PC-3 (cell line): ENCODE data around the gene NCL. TPM values are rescaled to one million over a fixed set of nuclear protein-coding genes. Genes with fewer than 3 reads are reported as not detected.

ENCODE experiments used
- ATAC-seq: fragments of 200-7000 bp; cut with Tn5 transposase; 2 replicates; pipeline ENCODE4 v1.9.1; 2020; ENCODE audit warnings: mild to moderate bottlenecking, moderate library complexity
- BruUV-seq: library from RNA; stranded (reverse); fragments of 400-500 nt; replicated peaks from 2 replicates; lab custom pipeline; 2021; lab: Mats Ljungman, UMichigan
- CTCF ChIA-PET: fragments of 300-600 bp; sonication (Branson Sonifier 250); formaldehyde crosslinking; loops from one replicate; lab custom pipeline; 2022; ENCODE audit warnings: antibody characterized with exemption; lab: Charles Lee
- POLR2A ChIA-PET: fragments of 300-600 bp; sonication (Branson Sonifier 250); formaldehyde crosslinking; loops from one replicate; lab custom pipeline; 2022; ENCODE audit warnings: antibody characterized with exemption; ENCODE audit not compliant: unreplicated experiment; lab: Charles Lee
- DNase-seq: peaks from one replicate; pipeline ENCODE4 v3.0.0-alpha.2; 2015
- H2AFZ ChIP-seq: fragments of 300-600 bp; sonication (generic); 2 replicates; pipeline ENCODE4 v1.6.0; 2016; ENCODE audit warnings: antibody characterized with exemption, low read length
- H3F3A ChIP-seq: fragments of 300-600 bp; sonication (generic); one replicate; pipeline ENCODE4 v1.6.0; 2017; ENCODE audit warnings: antibody characterized with exemption, low read length, control low read depth, mild to moderate bottlenecking; ENCODE audit not compliant: unreplicated experiment
- H3K27ac ChIP-seq: fragments of 300-600 bp; sonication (generic); 2 replicates; pipeline ENCODE4 v1.5.1; 2016; ENCODE audit warnings: mild to moderate bottlenecking, low read length
- H3K27me3 ChIP-seq: fragments of 300-600 bp; sonication (generic); 2 replicates; pipeline ENCODE4 v1.6.1; 2016; ENCODE audit warnings: low read length, mixed read lengths
- H3K36me3 ChIP-seq: fragments of 300-600 bp; sonication (generic); 2 replicates; pipeline ENCODE4 v1.6.1; 2016; ENCODE audit warnings: low read depth, mixed run types, low read length, mixed read lengths
- H3K4me1 ChIP-seq: fragments of 300-600 bp; sonication (generic); 2 replicates; pipeline ENCODE4 v1.5.1; 2016; ENCODE audit warnings: low read length; ENCODE audit not compliant: insufficient read depth
- H3K4me2 ChIP-seq: fragments of 300-600 bp; sonication (generic); 2 replicates; pipeline ENCODE4 v1.6.0; 2016; ENCODE audit warnings: low read length
- H3K4me3 ChIP-seq: fragments of 300-600 bp; sonication (generic); 2 replicates; pipeline ENCODE4 v1.5.1; 2016; ENCODE audit warnings: mild to moderate bottlenecking, low read length, mixed read lengths
- H3K79me2 ChIP-seq: fragments of 300-600 bp; sonication (generic); 2 replicates; pipeline ENCODE4 v1.6.1; 2017; ENCODE audit warnings: low read length, mixed read lengths
- H3K9ac ChIP-seq: fragments of 300-600 bp; sonication (generic); 2 replicates; pipeline ENCODE4 v1.6.0; 2016; ENCODE audit warnings: mild to moderate bottlenecking, low read length
- H3K9me2 ChIP-seq: fragments of 300-600 bp; sonication (generic); replicated peaks from 2 replicates; pipeline ENCODE4 v1.6.1; 2016; ENCODE audit warnings: mixed run types, low read length, mixed read lengths
- H3K9me3 ChIP-seq: fragments of 300-600 bp; sonication (generic); 2 replicates; pipeline ENCODE4 v1.6.1; 2016; ENCODE audit warnings: low read length, mixed read lengths
- H4K20me1 ChIP-seq: fragments of 300-600 bp; sonication (generic); 2 replicates; pipeline ENCODE4 v1.6.1; 2016; ENCODE audit warnings: low read length, mixed read lengths
- CTCF ChIP-seq: fragments of 300-600 bp; sonication (generic); conservative IDR thresholded peaks from 2 replicates; pipeline ENCODE4 v1.5.1; 2017; ENCODE audit warnings: antibody characterized with exemption, low read depth, mild to moderate bottlenecking, low read length
- EZH2 ChIP-seq: fragments of 300-600 bp; sonication (generic); IDR thresholded peaks from one replicate; pipeline ENCODE4 v1.6.1; 2017; ENCODE audit warnings: antibody characterized with exemption, mild to moderate bottlenecking, low read length; ENCODE audit not compliant: unreplicated experiment
- EZH2phosphoT487 ChIP-seq: fragments of 300-600 bp; sonication (generic); IDR thresholded peaks from 2 replicates; pipeline ENCODE4 v1.6.1; 2018; ENCODE audit warnings: mild to moderate bottlenecking, antibody characterized with exemption, low read length, borderline replicate concordance
- intact Hi-C: fragments of 100-400 bp; cut with micrococcal nuclease; formaldehyde crosslinking; loops from 2 replicates; pipeline ENCODE4 v1.9.0; 2023
- total RNA-seq: library from RNA; depleted of rRNA; stranded (reverse); fragments of >200 nt; gene quantifications from 2 replicates; pipeline ENCODE4 v1.2.3, GENCODE V29; 2014

The NCL gene
- total RNA-seq, 1 experiment from 2014 or later = 430 TPM

GRCh38 chr2:231418820-231419640 lies 45.3 kb downstream of the NCL start:
- CTCF ChIA-PET = no interaction called here

DNA sequence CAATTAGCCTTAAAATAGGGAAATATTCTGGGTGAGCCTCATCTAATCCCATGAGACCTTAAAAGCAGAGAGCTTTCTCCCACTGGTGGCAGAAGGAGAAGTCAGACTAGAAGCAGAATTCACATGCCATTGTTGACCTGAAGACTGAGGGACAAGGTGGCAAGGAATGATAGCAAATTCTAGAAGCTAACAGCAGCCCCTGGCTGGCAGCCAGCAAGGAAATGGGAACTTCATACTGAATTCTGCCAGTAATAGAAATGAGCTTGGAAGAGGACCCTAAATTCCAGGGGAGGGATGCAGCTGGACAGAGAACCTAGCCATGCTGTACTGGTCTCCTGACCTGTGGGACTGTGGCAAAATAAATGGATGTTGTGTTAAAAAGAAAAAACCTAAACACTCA lies 49.3 kb downstream of the NCL start:
- POLR2A ChIA-PET = no interaction called here
- Histone ChIP-seq H3K27ac (no peak overlapping the region), H3K4me2 (no peak overlapping the region), H4K20me1 (no peaks in the 10 kb centered on the region), H3K9ac (no peak overlapping the region), H3K9me2 (no peaks in the 10 kb centered on the region), H3K4me1 (peaks cover 13% of the 10 kb centered on the region), H3K9me3 (no peaks in the 10 kb centered on the region), H3K36me3 (no peaks in the 10 kb centered on the region), H3K27me3 (no peaks in the 10 kb centered on the region), H3K79me2 (no peaks in the 10 kb centered on the region), H2AFZ (no peak overlapping the region), H3K4me3 (no peak overlapping the region), H3F3A (no peaks in the 10 kb centered on the region)
- CTCF ChIA-PET = no interaction called here
- TF ChIP-seq CTCF = no peak
- TF ChIP-seq EZH2 = no peak
- no peak for TF ChIP-seq EZH2phosphoT487
- BruUV-seq = no TSS peak
- no peak for ATAC-seq
- no peak for DNase-seq
- intact Hi-C loops = no loop called here

More at GRCh38 chr2:231418820-231419640, 45.3 kb downstream of the NCL start:
- DNase-seq = no peak
- no peaks in the 10 kb centered on the region for H4K20me1 ChIP-seq
- H3K9me3 ChIP-seq = no peaks in the 10 kb centered on the region
- no peaks in the 10 kb centered on the region for H3K4me1 ChIP-seq
- no peaks in the 10 kb centered on the region for H3F3A ChIP-seq
- no peak for ATAC-seq
- H3K4me3 ChIP-seq = no peak overlapping the region
- no peaks in the 10 kb centered on the region for H3K27me3 ChIP-seq
- no peak overlapping the region for H2AFZ ChIP-seq
- H3K9me2 ChIP-seq = no peaks in the 10 kb centered on the region
- H3K27ac ChIP-seq = no peak overlapping the region
- TF ChIP-seq CTCF = no peak
- no peak for TF ChIP-seq EZH2phosphoT487
- no peak for TF ChIP-seq EZH2
- no peak overlapping the region for H3K4me2 ChIP-seq
- no peak overlapping the region for H3K9ac ChIP-seq
- no peaks in the 10 kb centered on the region for H3K79me2 ChIP-seq
- BruUV-seq = no TSS peak
- H3K36me3 ChIP-seq = no peaks in the 10 kb centered on the region
- POLR2A ChIA-PET = no interaction called here
- intact Hi-C loops = no loop called here

DNA sequence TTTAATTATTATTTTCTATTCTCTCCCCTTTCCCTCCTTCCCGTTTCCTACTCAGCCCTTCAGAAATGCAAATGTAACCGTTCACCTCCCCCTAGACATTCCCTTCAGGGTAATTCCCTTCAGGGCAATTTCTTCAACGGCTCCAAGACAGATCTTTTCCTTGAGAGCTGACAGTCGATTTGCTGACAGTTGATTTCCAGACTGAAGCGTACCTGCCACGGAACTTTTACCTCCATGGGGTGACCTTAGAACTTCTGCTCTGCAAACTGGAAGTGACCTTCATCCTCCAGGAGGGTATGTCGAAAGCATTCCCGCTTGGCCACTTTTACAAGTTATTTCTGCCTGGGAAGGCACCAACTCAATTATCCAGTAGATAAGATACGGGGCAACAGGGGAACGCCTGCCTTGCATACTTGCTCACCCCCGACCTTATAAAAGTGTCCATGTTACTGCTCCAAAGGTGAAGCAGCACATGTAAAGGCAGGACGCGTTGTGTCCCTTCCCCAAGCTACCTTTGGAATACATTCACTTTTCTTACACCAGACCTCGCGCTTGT lies 50.3 kb downstream of the NCL start:
- H3K27ac ChIP-seq = no peak overlapping the region
- H3F3A ChIP-seq = no peaks in the 10 kb centered on the region
- DNase-seq (no peak), ATAC-seq (no peak)
- no peaks in the 10 kb centered on the region for H3K9me2 ChIP-seq
- H3K4me3 ChIP-seq = no peak overlapping the region
- no peaks in the 10 kb centered on the region for H3K27me3 ChIP-seq
- H3K79me2 ChIP-seq = no peaks in the 10 kb centered on the region
- intact Hi-C loops = no loop called here
- TF ChIP-seq CTCF (no peak), EZH2phosphoT487 (no peak)
- ChIA-PET CTCF (no interaction called here), POLR2A (no interaction called here)
- H4K20me1 ChIP-seq = no peaks in the 10 kb centered on the region
- H2AFZ ChIP-seq = no peak overlapping the region
- no peaks in the 10 kb centered on the region for H3K36me3 ChIP-seq
- H3K4me2 ChIP-seq = no peak overlapping the region
- H3K9me3 ChIP-seq = no peaks in the 10 kb centered on the region
- no TSS peak for BruUV-seq
- no peak overlapping the region for H3K9ac ChIP-seq
- H3K4me1 ChIP-seq = peaks cover 13% of the 10 kb centered on the region
